Measurements from ENCODE around the gene ZSCAN9.

The ZSCAN9 gene

GRCh38 chr6:28205879-28206278 lies 19.2 kb upstream of the ZSCAN9 start:
- no peak overlapping the region for H3K4me3 ChIP-seq (ENCODE audit: low read depth, low read length)
- no peak for DNase-seq (ENCODE audit: low read depth)
- no peak for TF ChIP-seq CTCF (IDR thresholded peaks at IDR 0.05; ENCODE audit: control insufficient read depth, extremely low read depth, insufficient read depth)

GRCh38 chr6:28206527-28206926 lies 18.5 kb upstream of the ZSCAN9 start:
- no peak overlapping the region for H3K4me3 ChIP-seq (ENCODE audit: low read depth, low read length)
- no peak for TF ChIP-seq CTCF (IDR thresholded peaks at IDR 0.05; ENCODE audit: control insufficient read depth, extremely low read depth, insufficient read depth)
- no peak for DNase-seq (ENCODE audit: low read depth)

GRCh38 chr6:28206928-28207509 lies 18.1 kb upstream of the ZSCAN9 start:
- H3K4me3 ChIP-seq (ENCODE audit: low read depth, low read length), result no peak overlapping the region

GRCh38 chr6:28207510-28208110 lies 17.5 kb upstream of the ZSCAN9 start:
- no peak overlapping the region for H3K4me3 ChIP-seq (ENCODE audit: low read depth, low read length)
- TF ChIP-seq CTCF (IDR thresholded peaks at IDR 0.05; ENCODE audit: control insufficient read depth, extremely low read depth, insufficient read depth), result no peak
- no peak for DNase-seq (ENCODE audit: low read depth)

More at GRCh38 chr6:28206928-28207509, 18.1 kb upstream of the ZSCAN9 start:
- no peak for TF ChIP-seq CTCF (IDR thresholded peaks at IDR 0.05; ENCODE audit: control insufficient read depth, extremely low read depth, insufficient read depth)
- DNase-seq (ENCODE audit: low read depth), result no peak

GRCh38 chr6:28208111-28208659 lies 16.9 kb upstream of the ZSCAN9 start:
- TF ChIP-seq CTCF (IDR thresholded peaks at IDR 0.05; ENCODE audit: control insufficient read depth, extremely low read depth, insufficient read depth), result no peak
- H3K4me3 ChIP-seq (ENCODE audit: low read depth, low read length), result no peak overlapping the region
- no peak for DNase-seq (ENCODE audit: low read depth)

GRCh38 chr6:28209753-28210535 lies 15.1 kb upstream of the ZSCAN9 start:
- no peak for TF ChIP-seq CTCF (IDR thresholded peaks at IDR 0.05; ENCODE audit: control insufficient read depth, extremely low read depth, insufficient read depth)
- H3K4me3 ChIP-seq (ENCODE audit: low read depth, low read length), result no peak overlapping the region
- DNase-seq (ENCODE audit: low read depth), result no peak
